Naive thymus-derived CD4-positive, alpha-beta T cell (primary cell): ENCODE measurements around the gene TTC16. TPM values are rescaled to one million over a fixed set of nuclear protein-coding genes. Genes with fewer than 3 reads are reported as not detected.

Experiments used
- ATAC-seq: fragments of 150-1000 bp; cut with Tn5 transposase; 2 replicates; pipeline ENCODE4 v1.10.0; 2021; ENCODE audit warnings: mild to moderate bottlenecking, moderate library complexity
- CTCF ChIA-PET: fragments of 350-600 bp; sonication (Branson Sonifier 250); formaldehyde crosslinking; loops from one replicate; lab custom pipeline; 2021; ENCODE audit warnings: antibody characterized with exemption; lab: Charles Lee
- POLR2A ChIA-PET: fragments of 350-600 bp; sonication (Branson Sonifier 250); formaldehyde crosslinking; loops from one replicate; lab custom pipeline; 2021; ENCODE audit warnings: antibody characterized with exemption, inconsistent platforms; lab: Charles Lee
- DNase-seq, 9 donors: peaks; one replicate each; pipeline versions ENCODE4 v3.0.0 to v3.0.0-alpha.2; 2020 to 2022; ENCODE audit warnings: mixed read lengths in 1 of 9
- H3K27ac ChIP-seq: one replicate; pipeline ENCODE4 v1.7.0; 2013; ENCODE audit warnings: mild to moderate bottlenecking, low read depth, low read length, moderate library complexity
- H3K27me3 ChIP-seq, 2 donors: one replicate each; pipeline ENCODE4 v1.7.0; 2013; ENCODE audit warnings: low read length in 2 of 2, mild to moderate bottlenecking in 2 of 2, moderate library complexity in 2 of 2; ENCODE audit not compliant: control insufficient read depth in 2 of 2, insufficient read depth in 2 of 2
- H3K36me3 ChIP-seq, 3 experiments: 1 replicate in 2 of 3; 2 replicates in 1 of 3; pipeline ENCODE4 v1.7.0; 2013; ENCODE audit warnings: low read length in 3 of 3, mild to moderate bottlenecking in 3 of 3, moderate library complexity in 1 of 3; ENCODE audit not compliant: insufficient read depth in 3 of 3, control insufficient read depth in 2 of 3
- H3K4me1 ChIP-seq, 2 donors: one replicate each; pipeline ENCODE4 v1.7.0; 2013; ENCODE audit warnings: low read length in 2 of 2, mild to moderate bottlenecking in 2 of 2, moderate library complexity in 1 of 2; ENCODE audit not compliant: control insufficient read depth in 2 of 2, insufficient read depth in 2 of 2
- H3K4me3 ChIP-seq: 2 replicates; pipeline ENCODE4 v1.7.0; 2013; ENCODE audit warnings: mild to moderate bottlenecking, low read length
- H3K9me3 ChIP-seq, 3 experiments: 1 replicate in 2 of 3; 2 replicates in 1 of 3; pipeline ENCODE4 v1.7.0; 2013; ENCODE audit warnings: low read length in 3 of 3; ENCODE audit not compliant: control insufficient read depth in 2 of 3
- H3K27ac Mint-ChIP-seq, 9 donors: one replicate each; pipeline ENCODE4 v1.8.0; 2020 to 2022; ENCODE audit warnings: mixed read lengths in 9 of 9, mild to moderate bottlenecking in 8 of 9, moderate library complexity in 5 of 9, inconsistent platforms in 2 of 9
- H3K27me3 Mint-ChIP-seq, 5 donors: one replicate each; pipeline ENCODE4 v1.8.0; 2021 to 2022; ENCODE audit warnings: mixed read lengths in 5 of 5, mild to moderate bottlenecking in 1 of 5
- H3K36me3 Mint-ChIP-seq, 5 donors: one replicate each; pipeline ENCODE4 v1.8.0; 2020 to 2022; ENCODE audit warnings: mixed read lengths in 5 of 5, mild to moderate bottlenecking in 3 of 5, inconsistent platforms in 1 of 5
- H3K4me1 Mint-ChIP-seq, 7 donors: one replicate each; pipeline ENCODE4 v1.8.0; 2020 to 2022; ENCODE audit warnings: mixed read lengths in 7 of 7, mild to moderate bottlenecking in 3 of 7, inconsistent platforms in 1 of 7
- H3K4me3 Mint-ChIP-seq, 10 donors: one replicate each; pipeline ENCODE4 v1.8.0; 2020 to 2022; ENCODE audit warnings: mild to moderate bottlenecking in 10 of 10, mixed read lengths in 10 of 10, moderate library complexity in 6 of 10, inconsistent platforms in 2 of 10
- H3K9me3 Mint-ChIP-seq, 11 donors: one replicate each; pipeline ENCODE4 v1.8.0; 2020 to 2022; ENCODE audit warnings: mixed read lengths in 11 of 11, mild to moderate bottlenecking in 4 of 11, inconsistent platforms in 1 of 11, moderate library complexity in 1 of 11
- intact Hi-C, 2 donors: fragments of 100-400 bp; cut with micrococcal nuclease; formaldehyde crosslinking; loops; one replicate each; pipeline ENCODE4 v1.15.1; 2023
- polyA plus RNA-seq, 2 donors: library from polyadenylated mRNA; unstranded; fragments of 300-500 nt; fragmentation: Illumina TruSeq; gene quantifications; one replicate each; pipeline ENCODE4 v1.2.3, GENCODE V29; 2021
- total RNA-seq, 6 experiments: library from RNA in 5 of 6; stranded (reverse) in 5 of 6; gene quantifications; 1 replicate in 5 of 6; 2 replicates in 1 of 6; pipeline ENCODE4 v1.2.3 and lab custom pipeline; 2021 to 2026

TTC16 gene
- total and polyA plus RNA-seq, 7 experiments from 2014 or later = 0.29 to 9.9 (median 4.6) TPM

- H3K27ac ChIP-seq = no peak overlapping the region
- ATAC-seq (no peak), DNase-seq (no peak)
- Mint-ChIP-seq H3K36me3 (peaks cover 0 to 8% (median 0%) of the 10 kb centered on the region in 5 donors), H3K4me1 (peaks cover 5 to 13% (median 12%) of the 10 kb centered on the region in 7 donors), H3K27ac (peak overlapping the region in 2 of 9 donors; percentile 16 to 65), H3K27me3 (peaks cover 0 to 2% (median 0%) of the 10 kb centered on the region in 5 donors), H3K4me3 (peak overlapping the region in 3 of 10 donors; percentile 19 to 59 (median 57)), H3K9me3 (no peaks in the 10 kb centered on the region)
- H3K9me3 ChIP-seq = no peaks in the 10 kb centered on the region
- ChIA-PET CTCF (interaction anchor here (0.7 kb wide), 1 partner anchor 203 kb away, joined by 3 read pairs; no protein-coding TSS in a partner anchor), POLR2A (interaction anchor here (1.1 kb wide), 1 partner anchor 12 kb away, joined by 4 read pairs; no protein-coding TSS in a partner anchor)
- no peaks in the 10 kb centered on the region for H3K27me3 ChIP-seq
- intact Hi-C loops = no loop called here
- H3K4me1 ChIP-seq = peaks cover 6 to 7% of the 10 kb centered on the region in 2 donors
- no peak overlapping the region for H3K4me3 ChIP-seq
- H3K36me3 ChIP-seq = no peaks in the 10 kb centered on the region
Measured at GRCh38 chr9:127697575-127697974, 18.3 kb upstream of the TTC16 start.

GRCh38 chr9:127698386-127698785 lies 17.5 kb upstream of the TTC16 start:
- H3K4me3 Mint-ChIP-seq = peak overlapping the region in 8 of 10 donors; percentile 4 to 86 (median 54)
- peaks cover 6 to 7% of the 10 kb centered on the region in 2 donors for H3K4me1 ChIP-seq
- H3K27ac ChIP-seq = no peak overlapping the region
- no peaks in the 10 kb centered on the region for H3K9me3 ChIP-seq
- no peaks in the 10 kb centered on the region for H3K27me3 ChIP-seq
- CTCF ChIA-PET = no interaction called here
- ATAC-seq = no peak
- no peak overlapping the region for H3K4me3 ChIP-seq
- intact Hi-C loops = loop anchor here (2.0 kb wide), 2 partner anchors 16 to 86 kb away; partner anchors contain the start of genes PTRH1 (in 1 of the 2) and STXBP1 (in 1 of the 2)
- DNase-seq = no peak
- peak overlapping the region in 2 of 9 donors; percentile 16 to 65 for H3K27ac Mint-ChIP-seq
- H3K4me1 Mint-ChIP-seq = peaks cover 5 to 13% (median 12%) of the 10 kb centered on the region in 7 donors
- peaks cover 0 to 5% (median 0%) of the 10 kb centered on the region in 5 donors for H3K36me3 Mint-ChIP-seq
- POLR2A ChIA-PET = no interaction called here
- H3K36me3 ChIP-seq = no peaks in the 10 kb centered on the region
- H3K9me3 Mint-ChIP-seq = no peaks in the 10 kb centered on the region
- H3K27me3 Mint-ChIP-seq = peaks cover 0 to 2% (median 0%) of the 10 kb centered on the region in 5 donors

DNA sequence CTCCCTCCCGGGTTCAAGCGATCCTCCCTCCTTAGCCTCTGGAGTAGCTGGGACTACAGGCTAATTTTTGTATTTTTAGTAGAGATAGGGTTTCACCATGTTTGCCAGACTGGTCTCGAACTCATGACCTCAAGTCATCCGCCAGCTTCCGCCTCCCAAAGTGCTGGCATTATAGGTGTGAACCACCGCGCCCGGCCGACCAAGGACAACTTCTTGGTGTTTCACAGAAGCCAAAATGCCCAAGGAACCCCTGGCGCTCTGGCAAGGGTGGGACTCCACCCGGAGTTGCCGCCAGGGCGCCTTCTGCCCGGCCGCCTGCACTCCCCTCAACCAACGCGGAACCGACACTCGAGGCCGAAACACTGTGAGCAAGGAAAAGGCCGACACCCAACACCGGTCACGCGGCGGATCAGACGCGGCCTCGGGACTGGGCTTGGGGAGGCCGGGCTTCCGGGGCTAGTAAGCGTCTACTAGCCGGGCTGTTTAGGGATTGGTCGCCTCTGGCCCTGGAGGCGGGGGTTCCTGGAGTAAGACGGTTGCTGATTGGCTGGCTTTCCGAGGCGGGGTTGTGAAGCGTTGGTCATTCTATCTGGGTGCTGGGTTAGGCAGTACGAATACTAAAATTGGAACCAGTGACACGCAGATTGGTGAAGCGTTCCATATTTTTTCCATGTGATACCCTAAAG lies 16.8 kb upstream of the TTC16 start:
- Mint-ChIP-seq H3K27ac (peak overlapping the region; percentile 10 to 91 (median 77)), H3K36me3 (no peaks in the 10 kb centered on the region), H3K4me1 (peaks cover 5 to 13% (median 12%) of the 10 kb centered on the region in 7 donors), H3K9me3 (no peaks in the 10 kb centered on the region), H3K4me3 (peak overlapping the region; percentile 73 to 87 (median 84)), H3K27me3 (peaks cover 0 to 2% (median 0%) of the 10 kb centered on the region in 5 donors)
- Histone ChIP-seq H3K4me1 (peaks cover 6 to 7% of the 10 kb centered on the region in 2 donors), H3K4me3 (peak overlapping the region; percentile 62), H3K27ac (peak overlapping the region; percentile 26), H3K9me3 (no peaks in the 10 kb centered on the region), H3K27me3 (no peaks in the 10 kb centered on the region), H3K36me3 (no peaks in the 10 kb centered on the region)
- DNase-seq (peak; percentile 63 to 81 (median 78)), ATAC-seq (peak; percentile 99)
- ChIA-PET CTCF (no interaction called here), POLR2A (interaction anchor here (0.5 kb wide), 1 partner anchor 93 kb away, joined by 5 read pairs; no protein-coding TSS in a partner anchor)
- intact Hi-C loops = loop anchor here (1.0 to 2.0 kb wide), 3 partner anchors 16 to 86 kb away; partner anchors contain the start of genes PTRH1 (in 2 of the 2) and STXBP1 (in 1 of the 2)

- ATAC-seq (no peak), DNase-seq (no peak)
- Histone ChIP-seq H3K27ac (no peak overlapping the region), H3K9me3 (no peaks in the 10 kb centered on the region), H3K4me3 (no peak overlapping the region), H3K4me1 (peaks cover 6 to 7% of the 10 kb centered on the region in 2 donors), H3K27me3 (no peaks in the 10 kb centered on the region), H3K36me3 (no peaks in the 10 kb centered on the region)
- intact Hi-C loops = no loop called here
- H3K27me3 Mint-ChIP-seq = peaks cover 0 to 2% (median 0%) of the 10 kb centered on the region in 5 donors
- peaks cover 1 to 13% (median 12%) of the 10 kb centered on the region in 7 donors for H3K4me1 Mint-ChIP-seq
- peak overlapping the region in 3 of 9 donors; percentile 24 to 91 (median 87) for H3K27ac Mint-ChIP-seq
- H3K4me3 Mint-ChIP-seq = peak overlapping the region; percentile 17 to 87 (median 78)
- ChIA-PET CTCF (interaction anchor here (0.6 kb wide), 1 partner anchor 93 kb away, joined by 5 read pairs; no protein-coding TSS in a partner anchor), POLR2A (interaction anchor here (1.1 kb wide), 1 partner anchor 16 kb away, joined by 5 read pairs; the partner anchor contains the start of genes PTRH1 and TTC16)
- no peaks in the 10 kb centered on the region for H3K9me3 Mint-ChIP-seq
- H3K36me3 Mint-ChIP-seq = no peaks in the 10 kb centered on the region
Measured at GRCh38 chr9:127700140-127700539, 15.7 kb upstream of the TTC16 start.

DNA sequence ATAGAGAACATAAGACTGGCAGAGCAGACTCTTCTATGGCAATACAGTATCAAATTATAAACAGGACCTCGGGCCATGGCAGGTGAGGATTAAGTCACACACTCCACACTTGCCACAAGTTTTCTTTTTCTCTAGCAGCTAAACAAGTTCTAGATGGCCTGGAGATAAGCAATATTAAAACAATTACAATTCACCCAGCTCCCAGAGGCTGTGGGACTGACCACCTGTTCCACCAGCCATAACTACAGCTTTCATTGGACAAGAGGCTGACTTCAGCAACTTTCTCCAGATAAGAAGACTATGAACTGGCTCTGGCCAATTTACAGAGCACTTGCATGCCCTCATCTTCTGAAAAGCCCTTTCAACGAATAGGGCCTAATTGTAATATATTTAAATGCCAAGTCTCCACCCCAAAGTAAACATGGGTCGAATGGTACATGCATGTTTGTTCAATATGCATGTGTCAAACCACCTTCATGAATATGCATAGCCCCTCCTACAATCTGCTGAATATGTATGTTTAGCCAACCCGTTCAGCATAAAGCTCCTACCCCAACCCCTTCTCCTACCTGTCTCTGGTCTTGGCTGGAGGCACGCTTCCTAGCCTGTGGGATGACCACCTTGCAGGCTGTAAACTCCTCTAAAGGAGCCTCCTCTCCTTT lies 15.2 kb upstream of the TTC16 start:
- H3K27ac ChIP-seq = no peak overlapping the region
- no peaks in the 10 kb centered on the region for H3K36me3 ChIP-seq
- intact Hi-C loops = no loop called here
- no peaks in the 10 kb centered on the region for H3K9me3 ChIP-seq
- H3K27me3 ChIP-seq = no peaks in the 10 kb centered on the region
- Mint-ChIP-seq H3K4me1 (peaks cover 0 to 13% (median 12%) of the 10 kb centered on the region in 7 donors), H3K27me3 (peaks cover 0 to 2% (median 0%) of the 10 kb centered on the region in 5 donors), H3K27ac (peak overlapping the region in 1 of 9 donors; percentile 24), H3K9me3 (no peaks in the 10 kb centered on the region), H3K36me3 (no peaks in the 10 kb centered on the region), H3K4me3 (peak overlapping the region in 7 of 10 donors; percentile 41 to 87 (median 83))
- CTCF ChIA-PET = interaction anchor here (0.6 kb wide), 1 partner anchor 94 kb away, joined by 5 read pairs; no protein-coding TSS in a partner anchor
- POLR2A ChIA-PET = interaction anchor here (1.1 kb wide), 1 partner anchor 15 kb away, joined by 5 read pairs; the partner anchor contains the start of genes PTRH1 and TTC16
- no peak for ATAC-seq
- no peak overlapping the region for H3K4me3 ChIP-seq
- DNase-seq = no peak
- H3K4me1 ChIP-seq = peaks cover 6 to 7% of the 10 kb centered on the region in 2 donors

DNA sequence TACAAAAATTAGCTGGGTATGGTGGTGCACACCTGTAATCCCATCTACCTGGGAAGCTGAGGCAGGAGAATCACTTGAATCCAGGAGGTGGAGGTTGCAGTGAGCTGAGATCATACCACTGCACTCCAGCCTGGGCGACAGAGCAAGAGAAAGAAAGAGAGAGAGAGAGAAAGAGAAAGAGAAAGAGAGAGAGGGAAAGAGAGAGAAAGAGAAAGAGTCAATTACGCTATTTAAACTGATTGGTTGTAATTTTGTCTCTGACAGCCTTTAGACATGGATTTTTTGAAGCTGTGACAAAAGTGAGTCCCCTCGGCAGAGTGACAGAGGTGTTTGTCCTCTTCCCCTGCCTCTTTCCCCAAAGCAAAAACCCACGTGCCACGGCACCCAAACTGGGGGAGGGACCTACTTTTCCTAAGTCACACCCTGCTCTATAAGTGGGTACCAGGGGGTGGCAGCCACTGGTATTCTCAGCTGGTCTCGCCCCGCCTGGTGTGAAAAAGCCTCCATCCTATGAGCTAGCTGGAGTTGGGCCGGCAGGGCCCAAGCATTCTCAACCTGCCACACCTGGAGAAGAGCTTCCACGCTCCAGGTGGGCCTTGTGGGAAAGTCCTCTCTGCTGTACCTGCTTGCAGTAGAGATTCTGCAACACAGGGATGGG lies 12.5 kb upstream of the TTC16 start:
- no peak overlapping the region for H3K27ac ChIP-seq
- no peak overlapping the region for H3K4me3 ChIP-seq
- intact Hi-C loops = no loop called here
- no peak overlapping the region for H3K27ac Mint-ChIP-seq
- H3K27me3 Mint-ChIP-seq = no peaks in the 10 kb centered on the region
- ChIA-PET POLR2A (no interaction called here), CTCF (no interaction called here)
- no peaks in the 10 kb centered on the region for H3K9me3 Mint-ChIP-seq
- no peak for ATAC-seq
- H3K4me1 ChIP-seq = peaks cover 7 to 12% of the 10 kb centered on the region in 2 donors
- no peaks in the 10 kb centered on the region for H3K36me3 ChIP-seq
- no peaks in the 10 kb centered on the region for H3K27me3 ChIP-seq
- DNase-seq = no peak
- peak overlapping the region in 1 of 10 donors; percentile 21 for H3K4me3 Mint-ChIP-seq
- H3K9me3 ChIP-seq = no peaks in the 10 kb centered on the region
- peaks cover 0 to 27% (median 18%) of the 10 kb centered on the region in 7 donors for H3K4me1 Mint-ChIP-seq
- peaks cover 0 to under 1% (median 0%) of the 10 kb centered on the region in 5 donors for H3K36me3 Mint-ChIP-seq
